ENCODE results near the gene SLC30A5. TPM values are rescaled to one million over a fixed set of nuclear protein-coding genes. Genes with fewer than 3 reads are reported as not detected.
A peak's percentile ranks its signal among the peaks of the same experiment; 100 is the strongest.
"Not testable (repeated sequence)": the region's sequence is repeated elsewhere in the genome, so short reads cannot be mapped to it uniquely, and the experiment has no call there.

SLC30A5 gene
- total RNA-seq, 2 experiments from 2014 or later, result 34.3 to 34.8 TPM

DNA sequence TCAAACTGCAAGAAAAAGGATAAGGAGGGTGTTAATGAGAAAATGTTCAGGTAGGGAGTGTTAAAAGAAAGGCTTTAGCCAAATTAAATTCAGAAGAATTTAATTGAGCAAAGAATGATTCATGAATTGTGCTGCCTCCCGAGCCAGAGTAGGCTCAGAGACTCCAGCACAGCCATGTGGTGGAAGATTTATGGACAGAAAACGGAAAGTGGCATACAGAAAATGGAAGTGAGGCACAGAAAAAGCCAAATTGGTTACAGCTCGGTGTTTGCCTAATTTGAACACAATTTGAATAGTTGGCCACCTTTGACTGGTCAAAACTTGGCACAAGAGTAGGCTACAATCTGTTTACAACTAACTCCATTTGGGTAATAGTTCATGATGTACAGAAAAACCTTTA is 9.6 kb upstream of the SLC30A5 start:
- peaks cover 3% of the 10 kb centered on the region for H3K9me3 Mint-ChIP-seq
- H3K4me1 Mint-ChIP-seq, result peaks cover 15% of the 10 kb centered on the region
- peak overlapping the region; percentile 46 for H3K27ac Mint-ChIP-seq
- POLR2A ChIA-PET, result no interaction called here
- H3K36me3 Mint-ChIP-seq, result peaks cover 6% of the 10 kb centered on the region
- H3K4me3 Mint-ChIP-seq, result no peak overlapping the region
- no peak for DNase-seq
- no peaks in the 10 kb centered on the region for H3K27me3 Mint-ChIP-seq
- ATAC-seq (ENCODE audit: low read depth), result no peak

- Mint-ChIP-seq H3K27me3 (no peaks in the 10 kb centered on the region), H3K4me1 (peaks cover 15% of the 10 kb centered on the region), H3K4me3 (no peak overlapping the region), H3K27ac (no peak overlapping the region), H3K9me3 (peaks cover 3% of the 10 kb centered on the region), H3K36me3 (peaks cover 6% of the 10 kb centered on the region)
- POLR2A ChIA-PET, result interaction anchor here (0.8 kb wide), 1 partner anchor 9 kb away, joined by 3 read pairs; no protein-coding TSS in a partner anchor
- DNase-seq (no peak), ATAC-seq (ENCODE audit: low read depth) (no peak)
These were observed 8.9 kb upstream of the SLC30A5 start for GRCh38 chr5:69084903-69085302.

DNA sequence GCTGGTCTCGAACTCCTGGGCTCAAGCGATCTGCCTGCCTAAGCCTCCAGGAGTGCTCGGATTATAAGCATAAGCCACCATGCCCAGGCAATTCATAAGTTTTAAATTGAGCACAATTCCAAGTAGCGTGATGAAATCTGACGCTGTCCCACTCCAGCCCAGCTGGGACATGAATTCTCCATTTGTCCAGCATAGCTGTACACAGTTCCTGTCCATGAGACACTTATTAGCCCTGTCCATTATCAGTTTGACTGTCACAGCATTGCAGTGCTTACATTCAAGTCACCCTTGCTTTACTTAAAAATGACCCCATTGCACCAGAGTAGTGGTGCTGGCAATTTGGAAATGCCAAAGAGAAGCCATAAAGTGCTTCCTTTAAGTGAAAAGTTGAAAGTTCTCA is 7.6 kb upstream of the SLC30A5 start:
- Mint-ChIP-seq H3K9me3 (peaks cover 3% of the 10 kb centered on the region), H3K36me3 (peaks cover 6% of the 10 kb centered on the region), H3K4me1 (peaks cover 18% of the 10 kb centered on the region), H3K27ac (no peak overlapping the region), H3K27me3 (no peaks in the 10 kb centered on the region), H3K4me3 (no peak overlapping the region)
- DNase-seq (no peak), ATAC-seq (ENCODE audit: low read depth) (no peak)
- POLR2A ChIA-PET, result no interaction called here

- H3K4me1 Mint-ChIP-seq, result peaks cover 24% of the 10 kb centered on the region
- not testable (repeated sequence) for H3K27ac Mint-ChIP-seq; DNase-seq; H3K4me3 Mint-ChIP-seq; H3K27me3 Mint-ChIP-seq; ATAC-seq (ENCODE audit: low read depth); H3K36me3 Mint-ChIP-seq; H3K9me3 Mint-ChIP-seq
- POLR2A ChIA-PET, result interaction anchor here (0.6 kb wide), 1 partner anchor 80 kb away, joined by 3 read pairs; no protein-coding TSS in a partner anchor
These were observed 5.8 kb upstream of the SLC30A5 start for GRCh38 chr5:69088006-69088405.

- no peak for ATAC-seq (ENCODE audit: low read depth)
- Mint-ChIP-seq H3K9me3 (no peaks in the 10 kb centered on the region), H3K27ac (no peak overlapping the region), H3K36me3 (no peaks in the 10 kb centered on the region), H3K4me1 (peaks cover 11% of the 10 kb centered on the region), H3K27me3 (no peaks in the 10 kb centered on the region), H3K4me3 (no peak overlapping the region)
- DNase-seq, result no peak
- POLR2A ChIA-PET, result no interaction called here
These were observed 3.7 kb upstream of the SLC30A5 start for GRCh38 chr5:69090158-69090557.

GRCh38 chr5:69091771-69092170 is 2.0 kb upstream of the SLC30A5 start:
- no peak for ATAC-seq (ENCODE audit: low read depth)
- Mint-ChIP-seq H3K36me3 (peaks cover 2% of the 10 kb centered on the region), H3K4me1 (peaks cover 18% of the 10 kb centered on the region), H3K4me3 (no peak overlapping the region), H3K9me3 (no peaks in the 10 kb centered on the region), H3K27ac (no peak overlapping the region), H3K27me3 (no peaks in the 10 kb centered on the region)
- POLR2A ChIA-PET, result no interaction called here
- DNase-seq, result no peak

- Mint-ChIP-seq H3K4me3 (peak overlapping the region; percentile 89), H3K4me1 (peaks cover 21% of the 10 kb centered on the region), H3K27ac (peak overlapping the region; percentile 91), H3K36me3 (peaks cover 6% of the 10 kb centered on the region), H3K27me3 (no peaks in the 10 kb centered on the region), H3K9me3 (no peaks in the 10 kb centered on the region)
- ATAC-seq (ENCODE audit: low read depth) (no peak), DNase-seq (no peak)
- POLR2A ChIA-PET, result interaction anchor here (0.5 to 1.5 kb wide), 7 partner anchors 32 to 279 kb away, joined by 3 to 8 read pairs (median 4); partner anchors contain the start of genes AK6, CCDC125, CCNB1 and CDK7
These were observed 845 bp upstream of the SLC30A5 start for GRCh38 chr5:69092969-69093368.

GRCh38 chr5:69099302-69099701 is 5.5 kb downstream of the SLC30A5 start:
- Mint-ChIP-seq H3K27ac (no peak overlapping the region), H3K27me3 (no peaks in the 10 kb centered on the region), H3K4me3 (no peak overlapping the region), H3K4me1 (peaks cover 12% of the 10 kb centered on the region), H3K36me3 (peaks cover 12% of the 10 kb centered on the region), H3K9me3 (no peaks in the 10 kb centered on the region)
- POLR2A ChIA-PET, result no interaction called here
- DNase-seq (no peak), ATAC-seq (ENCODE audit: low read depth) (no peak)

- Mint-ChIP-seq H3K4me1 (peaks cover 3% of the 10 kb centered on the region), H3K36me3 (peaks cover 23% of the 10 kb centered on the region), H3K9me3 (no peaks in the 10 kb centered on the region), H3K4me3 (no peak overlapping the region), H3K27me3 (no peaks in the 10 kb centered on the region), H3K27ac (no peak overlapping the region)
- POLR2A ChIA-PET, result no interaction called here
- no peak for ATAC-seq (ENCODE audit: low read depth)
- no peak for DNase-seq
These were observed 9.7 kb downstream of the SLC30A5 start for GRCh38 chr5:69103521-69103920.

DNA sequence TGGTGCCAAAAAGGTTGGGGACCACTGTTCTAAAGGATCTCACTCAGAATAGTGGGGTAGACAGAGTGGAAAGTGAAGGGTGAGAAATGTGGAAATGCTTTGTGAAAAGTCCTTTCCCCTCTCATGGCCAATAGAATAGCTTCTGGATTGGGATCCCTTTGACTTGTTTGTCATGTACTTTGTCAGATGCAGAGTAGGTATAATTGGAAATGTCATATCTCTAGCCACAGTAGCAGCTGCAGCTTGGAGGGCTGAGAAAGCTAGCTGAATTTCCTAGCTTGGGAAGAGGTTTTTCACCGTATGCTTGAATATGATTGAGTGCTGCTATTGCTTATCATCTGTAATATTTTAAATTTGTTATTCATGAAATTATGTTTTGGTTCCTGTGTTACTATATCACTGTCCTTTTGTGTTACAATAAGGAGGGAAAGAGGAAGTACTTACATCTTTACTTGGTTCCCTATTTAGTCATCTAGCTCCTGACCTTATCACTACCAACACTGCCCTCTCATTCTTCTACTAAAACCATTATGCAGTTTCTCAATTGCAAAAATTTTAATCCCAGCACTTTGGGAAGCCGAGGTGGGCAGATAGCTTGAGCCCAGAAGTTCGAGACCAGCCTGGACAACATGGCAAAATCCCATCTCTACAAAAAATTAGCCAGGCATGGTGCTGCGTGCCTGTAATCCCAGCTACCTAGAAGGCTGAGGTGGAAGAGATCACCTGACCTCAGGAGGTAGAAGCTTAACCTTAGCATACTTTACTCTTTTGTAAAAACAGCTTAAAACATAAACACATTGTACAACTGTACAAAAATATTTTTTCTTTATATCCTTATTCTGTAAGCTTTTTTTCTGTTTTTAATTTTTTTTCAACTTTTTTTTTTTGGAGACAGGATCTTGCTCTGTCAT is 12.4 kb downstream of the SLC30A5 start:
- no peak for DNase-seq
- Mint-ChIP-seq H3K9me3 (peaks cover 3% of the 10 kb centered on the region), H3K27me3 (no peaks in the 10 kb centered on the region), H3K4me1 (peaks cover 2% of the 10 kb centered on the region), H3K4me3 (no peak overlapping the region), H3K27ac (no peak overlapping the region), H3K36me3 (peaks cover 38% of the 10 kb centered on the region)
- POLR2A ChIA-PET, result interaction anchor here (1.0 kb wide), 1 partner anchor 299 kb away, joined by 3 read pairs; no protein-coding TSS in a partner anchor
- no peak for ATAC-seq (ENCODE audit: low read depth)

- POLR2A ChIA-PET; H3K27ac Mint-ChIP-seq; H3K4me3 Mint-ChIP-seq; H3K27me3 Mint-ChIP-seq; DNase-seq; H3K9me3 Mint-ChIP-seq; H3K4me1 Mint-ChIP-seq; ATAC-seq (ENCODE audit: low read depth): not testable (repeated sequence)
- peaks cover 37% of the 10 kb centered on the region for H3K36me3 Mint-ChIP-seq
These were observed 14.6 kb downstream of the SLC30A5 start for GRCh38 chr5:69108367-69108766.

DNA sequence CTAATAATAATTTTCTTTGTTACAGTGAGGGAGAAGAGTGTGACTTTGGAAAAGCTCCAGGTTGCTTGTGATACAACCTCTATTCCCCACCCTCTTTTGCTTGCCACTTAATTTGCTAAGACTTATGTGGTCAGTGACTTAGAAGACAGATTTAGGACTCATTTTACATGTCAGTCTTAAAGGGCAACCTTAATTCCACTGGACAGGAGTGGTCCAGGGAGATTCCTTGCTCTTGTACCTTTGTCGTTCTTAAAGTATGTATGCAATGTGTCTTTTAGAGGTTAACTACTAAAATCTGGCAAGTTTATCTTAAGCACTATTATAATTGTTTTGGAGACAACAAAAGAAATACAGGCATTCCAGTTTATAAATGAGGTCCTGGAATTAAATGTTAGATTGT is 20.0 kb downstream of the SLC30A5 start:
- ATAC-seq (ENCODE audit: low read depth) (no peak), DNase-seq (no peak)
- no peaks in the 10 kb centered on the region for H3K27me3 Mint-ChIP-seq
- no peak overlapping the region for H3K27ac Mint-ChIP-seq
- H3K4me1 Mint-ChIP-seq, result no peaks in the 10 kb centered on the region
- POLR2A ChIA-PET, result no interaction called here
- H3K4me3 Mint-ChIP-seq, result no peak overlapping the region
- peaks cover 3% of the 10 kb centered on the region for H3K9me3 Mint-ChIP-seq
- H3K36me3 Mint-ChIP-seq, result peaks cover 17% of the 10 kb centered on the region

DNA sequence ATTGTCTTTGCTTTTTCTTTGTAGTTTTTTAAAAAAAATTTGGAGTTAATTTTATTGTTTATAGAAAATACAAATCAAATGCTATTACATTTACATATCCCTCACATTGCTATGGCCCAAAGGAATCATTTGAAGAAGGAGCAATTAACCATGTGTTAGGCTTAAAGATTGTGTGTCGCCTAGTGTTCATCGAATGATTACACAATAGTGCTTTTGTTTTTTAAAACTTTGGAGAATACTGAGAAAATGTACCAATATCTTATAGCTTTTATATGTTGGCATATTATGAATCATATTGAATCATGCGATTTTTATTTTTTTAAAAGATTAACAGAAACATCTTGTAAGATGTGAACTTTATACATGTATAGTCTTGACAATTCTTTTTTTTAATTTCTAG is 21.7 kb downstream of the SLC30A5 start:
- no peak overlapping the region for H3K4me3 Mint-ChIP-seq
- H3K27me3 Mint-ChIP-seq, result no peaks in the 10 kb centered on the region
- H3K9me3 Mint-ChIP-seq, result no peaks in the 10 kb centered on the region
- ATAC-seq (ENCODE audit: low read depth) (no peak), DNase-seq (no peak)
- H3K4me1 Mint-ChIP-seq, result no peaks in the 10 kb centered on the region
- POLR2A ChIA-PET, result no interaction called here
- peaks cover 7% of the 10 kb centered on the region for H3K36me3 Mint-ChIP-seq
- no peak overlapping the region for H3K27ac Mint-ChIP-seq

DNA sequence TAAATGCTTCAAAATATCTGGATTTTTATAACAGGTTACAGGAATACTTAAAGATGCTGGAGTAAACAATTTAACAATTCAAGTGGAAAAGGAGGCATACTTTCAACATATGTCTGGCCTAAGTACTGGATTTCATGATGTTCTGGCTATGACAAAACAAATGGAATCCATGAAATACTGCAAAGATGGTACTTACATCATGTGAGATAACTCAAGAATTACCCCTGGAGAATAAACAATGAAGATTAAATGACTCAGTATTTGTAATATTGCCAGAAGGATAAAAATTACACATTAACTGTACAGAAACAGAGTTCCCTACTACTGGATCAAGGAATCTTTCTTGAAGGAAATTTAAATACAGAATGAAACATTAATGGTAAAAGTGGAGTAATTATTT is 35.6 kb downstream of the SLC30A5 start:
- ATAC-seq (ENCODE audit: low read depth) (no peak), DNase-seq (no peak)
- POLR2A ChIA-PET, result no interaction called here
- H3K4me1 Mint-ChIP-seq, result no peaks in the 10 kb centered on the region
- no peak overlapping the region for H3K27ac Mint-ChIP-seq
- peaks cover 25% of the 10 kb centered on the region for H3K36me3 Mint-ChIP-seq
- H3K9me3 Mint-ChIP-seq, result no peaks in the 10 kb centered on the region
- H3K4me3 Mint-ChIP-seq, result no peak overlapping the region
- no peaks in the 10 kb centered on the region for H3K27me3 Mint-ChIP-seq
